Suprapubic skin (tissue), 4 donors: ENCODE results near the gene FRMD4A. TPM values are rescaled to one million over a fixed set of nuclear protein-coding genes. Genes with fewer than 3 reads are reported as not detected.

Experiments
- DNase-seq, 2 donors: peaks; one replicate each; pipeline ENCODE4 v3.0.0-alpha.2; 2019; ENCODE audit warnings: low spot score in 2 of 2
- H3K27ac ChIP-seq: fragments of 200-600 bp; sonication (generic); one replicate; pipeline ENCODE4 v1.5.1; 2019
- H3K27me3 ChIP-seq: fragments of 200-600 bp; sonication (generic); one replicate; pipeline ENCODE4 v1.5.1; 2019
- H3K36me3 ChIP-seq: fragments of 200-600 bp; sonication (generic); one replicate; pipeline ENCODE4 v1.5.1; 2019
- H3K4me1 ChIP-seq: fragments of 200-600 bp; sonication (generic); one replicate; pipeline ENCODE4 v1.5.1; 2019
- H3K4me3 ChIP-seq: fragments of 200-600 bp; sonication (generic); one replicate; pipeline ENCODE4 v1.5.1; 2019; ENCODE audit warnings: mild to moderate bottlenecking
- H3K9me3 ChIP-seq: fragments of 200-600 bp; sonication (generic); one replicate; pipeline ENCODE4 v1.5.1; 2019
- CTCF ChIP-seq, 2 donors: fragments of 200-600 bp in 1 of 2; fragments of 450-650 bp in 1 of 2; sonication (generic) in 1 of 2; IDR thresholded peaks; one replicate each; pipeline ENCODE4 v1.5.1; 2016 to 2019; ENCODE audit warnings: antibody characterized with exemption in 2 of 2, mild to moderate bottlenecking in 1 of 2, moderate library complexity in 1 of 2
- EP300 ChIP-seq: sonication (generic); formaldehyde crosslinking; IDR thresholded peaks from one replicate; pipeline ENCODE4 v1.6.1; 2017; ENCODE audit warnings: antibody characterized with exemption
- POLR2A ChIP-seq, 2 donors: fragments of 450-650 bp; IDR thresholded peaks; one replicate each; pipeline ENCODE4 v1.6.1; 2017; ENCODE audit warnings: antibody characterized with exemption in 2 of 2, mild to moderate bottlenecking in 2 of 2, moderate library complexity in 2 of 2
- POLR2AphosphoS5 ChIP-seq, 3 donors: sonication (generic); formaldehyde crosslinking; IDR thresholded peaks; one replicate each; pipeline ENCODE4 v1.6.1; 2017; ENCODE audit warnings: antibody characterized with exemption in 3 of 3
- WGBS: methylation state at CpG from one replicate; pipeline ENCODE4 v1.1.5; 2018; 5-methylcytosine and 5-hydroxymethylcytosine counted together
- total RNA-seq, 4 donors: library from RNA; depleted of rRNA; stranded (reverse); fragments of >200 nt; gene quantifications; one replicate each; pipeline ENCODE4 v1.1.0, GENCODE V29; 2016

FRMD4A gene
- total RNA-seq, 4 donors from 2014 or later = 27.4 to 86.3 (median 58.0) TPM

GRCh38 chr10:13871776-13872175 lies 458.9 kb downstream of the FRMD4A start:
- Histone ChIP-seq H3K9me3 (no peaks in the 10 kb centered on the region), H3K4me3 (no peak overlapping the region), H3K27me3 (no peaks in the 10 kb centered on the region), H3K4me1 (no peaks in the 10 kb centered on the region), H3K36me3 (no peaks in the 10 kb centered on the region), H3K27ac (no peak overlapping the region)
- 96% methylated on average over 10 of the region's 11 CpGs for WGBS
- TF ChIP-seq EP300 (no peak), POLR2A (IDR thresholded peaks at IDR 0.05) (no peak)
- DNase-seq = no peak

GRCh38 chr10:13871011-13871410 lies 459.7 kb downstream of the FRMD4A start:
- no peaks in the 10 kb centered on the region for H3K9me3 ChIP-seq
- H3K27ac ChIP-seq = no peak overlapping the region
- H3K4me1 ChIP-seq = no peaks in the 10 kb centered on the region
- H3K4me3 ChIP-seq = no peak overlapping the region
- 76% methylated on average over 9 of the region's 9 CpGs for WGBS
- no peaks in the 10 kb centered on the region for H3K36me3 ChIP-seq
- no peaks in the 10 kb centered on the region for H3K27me3 ChIP-seq
- DNase-seq = no peak
- no peak for TF ChIP-seq EP300
- TF ChIP-seq POLR2AphosphoS5 (IDR thresholded peaks at IDR 0.05) = no peak
- no peak for TF ChIP-seq POLR2A (IDR thresholded peaks at IDR 0.05)
- TF ChIP-seq CTCF (IDR thresholded peaks at IDR 0.05) = no peak

- no peak for TF ChIP-seq EP300
- no peak for TF ChIP-seq POLR2A (IDR thresholded peaks at IDR 0.05)
- TF ChIP-seq POLR2AphosphoS5 (IDR thresholded peaks at IDR 0.05) = no peak
- no peak for TF ChIP-seq CTCF (IDR thresholded peaks at IDR 0.05)
- Histone ChIP-seq H3K4me1 (no peaks in the 10 kb centered on the region), H3K4me3 (no peak overlapping the region), H3K27me3 (no peaks in the 10 kb centered on the region), H3K36me3 (no peaks in the 10 kb centered on the region), H3K27ac (no peak overlapping the region), H3K9me3 (no peaks in the 10 kb centered on the region)
- no peak for DNase-seq
- WGBS = 72% methylated on average over 8 of the region's 12 CpGs
These were observed 461.4 kb downstream of the FRMD4A start for GRCh38 chr10:13869295-13869664.

GRCh38 chr10:13868528-13869294 lies 462.0 kb downstream of the FRMD4A start:
- DNase-seq = no peak
- TF ChIP-seq CTCF (IDR thresholded peaks at IDR 0.05) (no peak), POLR2AphosphoS5 (IDR thresholded peaks at IDR 0.05) (no peak), POLR2A (IDR thresholded peaks at IDR 0.05) (no peak), EP300 (no peak)
- 86% methylated on average over 18 of the region's 18 CpGs for WGBS
- Histone ChIP-seq H3K9me3 (no peaks in the 10 kb centered on the region), H3K4me1 (no peaks in the 10 kb centered on the region), H3K4me3 (no peak overlapping the region), H3K36me3 (no peaks in the 10 kb centered on the region), H3K27ac (no peak overlapping the region), H3K27me3 (no peaks in the 10 kb centered on the region)

- DNase-seq = no peak
- Histone ChIP-seq H3K4me3 (no peak overlapping the region), H3K36me3 (no peaks in the 10 kb centered on the region), H3K9me3 (no peaks in the 10 kb centered on the region), H3K4me1 (no peaks in the 10 kb centered on the region), H3K27me3 (no peaks in the 10 kb centered on the region), H3K27ac (no peak overlapping the region)
- WGBS = 54% methylated on average over 1 of the region's 1 CpG
- TF ChIP-seq CTCF (IDR thresholded peaks at IDR 0.05) = no peak
- no peak for TF ChIP-seq POLR2A (IDR thresholded peaks at IDR 0.05)
- TF ChIP-seq EP300 = no peak
- TF ChIP-seq POLR2AphosphoS5 (IDR thresholded peaks at IDR 0.05) = no peak
These were observed 462.9 kb downstream of the FRMD4A start for GRCh38 chr10:13867822-13868221.
